HepG2 (cell line): ENCODE results near the gene ACTN4.

ENCODE experiments used
- CTCF ChIP-seq: sonication (generic); formaldehyde crosslinking; IDR thresholded peaks from 2 replicates; pipeline ENCODE4 v1.5.0; 2020; ENCODE audit warnings: mild to moderate bottlenecking, missing genetic modification reagents, moderate library complexity
- EZH2 ChIP-seq: conservative IDR thresholded peaks from 2 replicates; pipeline ENCODE4 v1.6.1; 2012; ENCODE audit warnings: mild to moderate bottlenecking, low read depth, low read length, moderate library complexity
- KMT2A ChIP-seq: sonication (generic); formaldehyde crosslinking; IDR thresholded peaks from 2 replicates; pipeline ENCODE4 v1.4.0; 2020; ENCODE audit warnings: missing genetic modification reagents
- MTA3 ChIP-seq: sonication (generic); formaldehyde crosslinking; IDR thresholded peaks from 2 replicates; pipeline ENCODE4 v1.4.0; 2020; ENCODE audit warnings: missing genetic modification reagents
- POLR2A ChIP-seq, 2 experiments: IDR thresholded peaks; 2 replicates each; pipeline ENCODE4 v1.6.1; 2011; ENCODE audit warnings: low read depth in 2 of 2, low read length in 2 of 2, mild to moderate bottlenecking in 1 of 2, moderate library complexity in 1 of 2; ENCODE audit not compliant: insufficient read depth in 1 of 2
- POLR2AphosphoS5 ChIP-seq: IDR thresholded peaks from 2 replicates; pipeline ENCODE4 v1.6.1; 2012; ENCODE audit warnings: low read depth, low read length
- SETDB1 ChIP-seq: sonication (generic); formaldehyde crosslinking; IDR thresholded peaks from 2 replicates; pipeline ENCODE4 v1.5.1; 2020; ENCODE audit warnings: missing genetic modification reagents, mild to moderate bottlenecking, borderline replicate concordance
- ZFP36 ChIP-seq: fragments of 150-350 bp; IDR thresholded peaks from 2 replicates; pipeline ENCODE4 v1.6.1; 2018; ENCODE audit warnings: borderline replicate concordance, low read length, low read depth; ENCODE audit not compliant: partially characterized antibody
- ZNF282 ChIP-seq: fragments of 450-650 bp; IDR thresholded peaks from 2 replicates; pipeline ENCODE4 v1.6.1; 2018; ENCODE audit not compliant: partially characterized antibody
- ZNF331 ChIP-seq: sonication (generic); formaldehyde crosslinking; IDR thresholded peaks from 2 replicates; pipeline ENCODE4 v1.4.0; 2020; ENCODE audit warnings: missing genetic modification reagents
- ZNF441 ChIP-seq: sonication (generic); formaldehyde crosslinking; IDR thresholded peaks from 2 replicates; pipeline ENCODE4 v1.7.0; 2021; ENCODE audit warnings: missing genetic modification reagents, borderline replicate concordance
- ZNF646 ChIP-seq: sonication (generic); formaldehyde crosslinking; IDR thresholded peaks from 2 replicates; pipeline ENCODE4 v1.9.0; 2021; ENCODE audit warnings: mild to moderate bottlenecking, missing genetic modification reagents

- no peak for TF ChIP-seq ZNF282
- no peak for TF ChIP-seq POLR2AphosphoS5
- TF ChIP-seq CTCF (CRISPR knock-in tag) = no peak
- TF ChIP-seq POLR2A (IDR thresholded peaks at IDR 0.05; ENCODE audit: insufficient read depth in 1 of 2, low read depth in 2 of 2, low read length in 2 of 2) = peak in 1 of 2 experiments; percentile 32; a peak in 1 of 4 replicates
- no peak for TF ChIP-seq ZNF646 (CRISPR knock-in tag)
- no peak for TF ChIP-seq EZH2
- TF ChIP-seq ZFP36 = no peak
- TF ChIP-seq KMT2A (CRISPR knock-in tag) = no peak
- TF ChIP-seq ZNF331 (CRISPR knock-in tag) = no peak
- TF ChIP-seq ZNF441 (CRISPR knock-in tag) = no peak
- no peak for TF ChIP-seq MTA3
- no peak for TF ChIP-seq SETDB1
Measured at GRCh38 chr19:38722947-38723605, 75.6 kb downstream of the ACTN4 start.
